Glomerular visceral epithelial cell (primary cell): ENCODE results near the gene SMC6.

Source experiments
- DNase-seq: peaks from one replicate; pipeline ENCODE4 v3.0.0-alpha.2; 2016; ENCODE audit errors: extremely low spot score

SMC6 gene

GRCh38 chr2:17617955-17618354, 135.7 kb downstream of the SMC6 start:
- DNase-seq = no peak

- DNase-seq = no peak
These were observed 136.1 kb downstream of the SMC6 start for GRCh38 chr2:17617516-17617915.

- DNase-seq = no peak
These were observed 137.2 kb downstream of the SMC6 start for GRCh38 chr2:17616405-17616804.

- no peak for DNase-seq
These were observed 137.8 kb downstream of the SMC6 start for GRCh38 chr2:17615728-17616351.

- DNase-seq = no peak
These were observed 138.5 kb downstream of the SMC6 start for GRCh38 chr2:17615147-17615546.

- DNase-seq = no peak
These were observed 139.3 kb downstream of the SMC6 start for GRCh38 chr2:17614174-17614930.
